Activated CD8-positive, alpha-beta memory T cell treated with anti-CD3 and anti-CD28 coated beads, Interleukin-2, amount 50 U/mL, for 48 hours (primary cell): ENCODE data around the gene LEMD2.

ENCODE experiments used
- DNase-seq: peaks from one replicate; pipeline ENCODE4 v3.0.0-alpha.2; 2020

LEMD2 gene

DNA sequence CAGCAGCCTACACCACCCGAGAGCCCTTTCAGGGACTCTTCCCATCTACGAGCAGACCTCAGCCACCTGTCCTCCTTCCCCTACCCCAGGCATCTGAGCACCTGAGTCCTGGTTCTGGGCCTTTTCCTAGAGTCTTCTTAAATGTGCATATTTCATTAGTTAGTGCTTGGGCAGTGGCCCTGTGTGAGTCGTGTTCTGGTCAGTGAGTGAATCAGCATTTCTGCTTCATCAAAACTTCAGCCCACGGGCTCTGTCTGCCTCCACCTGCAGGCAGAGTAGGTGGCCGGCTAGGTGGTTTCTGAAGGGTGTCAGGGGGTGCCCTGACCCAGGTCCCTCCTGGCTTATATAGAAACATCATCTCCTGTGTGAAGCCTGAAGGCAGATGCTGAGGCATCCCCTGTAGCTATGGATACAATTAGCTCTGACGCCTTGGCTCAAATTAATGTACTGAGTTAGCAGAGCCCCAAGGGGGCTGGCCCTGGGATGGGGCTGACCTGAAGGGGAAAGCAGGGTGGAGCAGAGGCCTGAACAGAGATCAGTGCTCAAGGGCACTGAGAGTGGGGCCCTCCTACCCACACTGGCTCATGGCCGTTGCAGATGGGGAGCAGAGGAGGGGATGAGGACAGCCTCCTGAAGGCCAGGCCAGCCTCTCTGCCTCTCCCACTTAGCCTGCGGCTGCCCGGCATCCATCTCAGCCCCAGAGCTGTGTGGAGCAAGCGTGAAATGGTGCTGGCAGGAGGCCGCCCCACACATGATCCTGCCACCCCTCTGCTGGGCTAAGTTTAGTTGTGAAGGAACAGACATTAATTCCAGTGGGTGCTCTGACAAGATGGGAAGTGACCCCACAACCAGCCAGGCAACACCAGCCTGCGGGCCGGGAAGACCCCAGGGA is 55.9 kb downstream of the LEMD2 start:
- DNase-seq: no peak

DNA sequence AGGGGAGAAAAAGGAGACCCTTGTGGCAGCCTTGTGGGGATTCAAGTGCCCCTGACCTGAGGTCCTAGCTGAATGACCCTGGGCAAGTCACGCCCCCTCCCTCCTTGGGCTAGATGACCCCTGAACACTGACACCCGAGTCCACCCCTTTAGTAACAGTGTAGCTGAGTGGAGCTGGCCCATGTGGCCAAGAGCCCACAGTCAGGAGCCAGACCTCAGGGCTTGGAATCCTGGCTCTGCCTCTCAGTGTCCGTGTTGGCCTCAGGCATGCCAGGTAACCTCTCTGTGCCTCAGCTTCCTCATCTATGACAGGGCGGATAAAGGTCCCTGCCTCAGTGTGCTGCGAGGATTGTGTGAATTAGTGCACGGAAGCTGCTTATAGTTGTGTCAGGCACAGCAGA is 56.5 kb downstream of the LEMD2 start:
- DNase-seq: no peak

DNA sequence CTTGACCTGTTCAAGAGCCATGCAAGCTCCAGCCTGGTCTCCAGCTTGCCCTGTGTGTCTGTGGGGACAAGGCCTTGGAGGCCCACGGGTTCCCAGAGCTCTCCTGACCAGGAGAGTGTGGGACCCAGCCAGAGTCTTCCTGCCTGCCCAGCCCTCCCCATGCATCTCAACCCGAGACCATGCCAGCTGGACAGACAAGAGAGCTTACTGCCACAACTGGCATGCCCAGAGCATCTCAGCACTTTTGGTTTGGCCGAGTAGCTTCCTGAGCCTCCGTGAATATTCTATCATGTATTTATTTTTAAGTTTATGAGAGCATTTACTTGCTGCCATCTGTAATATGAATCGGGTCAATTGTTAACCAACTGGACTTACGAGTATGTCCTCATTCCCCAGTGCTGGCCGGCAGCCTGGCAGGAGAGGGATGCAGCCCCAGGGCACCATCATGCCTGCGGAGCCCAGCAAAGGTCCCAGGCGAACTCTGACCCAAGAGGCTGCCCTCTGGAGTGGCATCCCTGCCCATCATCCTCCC is 57.1 kb downstream of the LEMD2 start:
- DNase-seq: no peak

DNA sequence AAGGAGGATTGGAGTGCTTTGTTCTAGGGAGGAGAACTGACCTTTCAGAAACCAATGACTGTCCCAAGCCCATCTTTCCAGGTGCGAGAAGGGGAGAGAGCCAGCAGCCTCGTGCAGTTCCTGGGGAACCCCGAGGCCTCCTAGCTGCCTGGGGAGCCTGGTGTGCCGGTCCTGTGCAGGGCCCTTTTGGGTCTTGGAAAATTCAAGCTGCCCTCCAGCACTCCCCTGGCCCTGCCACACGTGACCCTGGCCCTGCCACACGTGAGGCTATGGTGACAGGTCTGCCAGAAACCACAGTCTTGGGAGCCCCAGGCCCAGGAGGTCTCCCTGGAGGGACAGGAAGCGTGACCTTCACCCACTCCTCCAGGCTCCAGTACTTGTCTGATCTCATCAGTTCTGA is 57.9 kb downstream of the LEMD2 start:
- DNase-seq: no peak

DNA sequence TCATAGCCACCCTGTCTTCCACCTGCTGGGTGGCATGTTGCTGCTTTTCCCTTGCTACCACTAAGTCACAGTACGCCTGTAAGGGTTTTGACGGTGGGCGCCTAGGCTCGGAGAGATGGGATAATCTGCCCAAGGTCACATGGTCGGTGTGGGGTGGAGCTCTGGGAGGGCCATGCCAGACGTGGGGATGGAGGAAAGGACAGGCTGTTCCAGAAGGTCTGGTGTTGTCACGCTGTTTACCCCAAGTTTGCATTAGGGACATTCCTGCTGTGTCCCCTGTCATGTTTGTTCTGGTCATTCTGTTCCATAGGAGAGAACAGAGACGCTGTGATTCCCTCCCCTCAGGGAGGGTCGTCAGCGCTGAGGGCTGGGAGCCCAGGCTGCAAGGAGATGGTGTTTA is 58.3 kb downstream of the LEMD2 start:
- DNase-seq: no peak

DNA sequence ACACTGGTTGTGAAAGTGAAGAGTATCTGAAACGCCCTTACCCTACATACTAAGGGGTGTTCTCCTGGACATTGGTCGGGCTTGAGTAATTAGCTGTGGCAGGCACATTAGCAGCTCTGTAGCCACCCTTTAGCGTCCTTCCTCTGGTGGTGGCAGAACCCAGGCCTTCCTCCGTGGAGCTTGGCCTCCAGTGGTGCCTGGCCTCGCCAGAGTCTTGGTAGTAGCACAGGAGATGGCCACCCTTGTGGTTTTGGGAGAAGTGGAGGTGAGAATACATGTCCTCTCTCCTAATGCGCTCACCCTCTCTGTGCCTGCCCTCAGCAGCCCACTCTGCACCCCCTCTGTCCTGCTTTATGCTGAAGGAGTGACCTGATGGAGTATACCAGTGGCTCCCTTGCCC is 59.9 kb downstream of the LEMD2 start:
- no peak for DNase-seq

DNA sequence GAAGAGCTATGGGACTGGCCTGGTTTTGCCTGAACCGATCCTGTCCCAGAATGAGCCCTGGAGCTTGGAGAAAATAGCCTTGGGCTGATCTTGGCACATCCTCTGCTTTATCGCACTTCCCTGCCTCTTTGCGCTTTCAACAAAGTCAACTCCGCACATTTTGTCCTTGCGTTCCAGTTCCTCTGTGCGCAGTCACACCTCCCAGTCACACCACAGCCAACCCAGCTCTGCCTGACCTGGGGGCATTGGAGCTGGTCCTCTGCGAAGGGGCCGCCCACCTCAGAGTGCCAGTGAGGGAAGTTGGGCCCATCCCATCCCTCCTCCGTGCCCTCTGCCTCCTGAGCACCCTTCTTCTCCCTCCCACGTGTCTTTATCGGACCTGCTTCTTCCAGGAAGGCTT is 60.5 kb downstream of the LEMD2 start:
- DNase-seq: no peak

DNA sequence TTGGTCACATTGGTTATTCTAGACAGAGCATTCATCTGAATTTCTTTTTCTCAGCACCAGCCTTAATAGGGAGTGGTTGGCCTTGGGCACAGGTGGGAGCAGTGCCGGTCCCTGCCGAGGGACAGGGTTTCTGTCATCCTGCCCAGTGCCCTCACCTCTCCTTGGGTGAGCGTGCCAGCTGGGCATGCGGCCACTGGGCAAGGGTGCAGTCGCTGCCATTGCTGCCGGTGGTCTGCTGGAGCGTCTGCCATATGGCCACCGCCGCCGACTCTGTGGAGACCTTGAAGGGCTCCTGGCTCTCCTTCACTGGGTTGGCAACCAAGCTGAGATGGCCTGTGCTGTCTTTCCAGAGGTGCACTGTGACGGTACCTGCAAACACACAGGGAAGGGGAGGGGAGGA is 61.0 kb downstream of the LEMD2 start:
- no peak for DNase-seq

DNA sequence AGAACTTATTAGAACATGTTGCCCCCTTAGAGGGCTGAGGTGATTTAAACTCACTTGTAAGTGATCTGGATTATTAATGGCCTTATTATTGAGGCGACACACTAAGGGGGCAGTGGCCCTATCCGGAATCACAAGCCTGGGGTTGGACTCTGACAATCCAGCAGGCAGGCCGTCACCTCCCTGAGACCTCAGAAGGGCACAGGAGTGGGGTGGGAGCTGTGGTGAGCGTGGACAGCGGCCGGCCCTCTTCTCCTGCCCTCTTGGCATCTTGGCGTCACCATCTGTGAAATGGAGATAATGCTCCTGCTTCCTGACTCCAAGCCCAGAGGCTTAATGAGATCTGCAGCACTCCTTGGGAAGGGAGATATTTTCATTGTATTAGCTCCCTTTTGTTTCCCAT is 61.8 kb downstream of the LEMD2 start:
- DNase-seq: no peak

DNA sequence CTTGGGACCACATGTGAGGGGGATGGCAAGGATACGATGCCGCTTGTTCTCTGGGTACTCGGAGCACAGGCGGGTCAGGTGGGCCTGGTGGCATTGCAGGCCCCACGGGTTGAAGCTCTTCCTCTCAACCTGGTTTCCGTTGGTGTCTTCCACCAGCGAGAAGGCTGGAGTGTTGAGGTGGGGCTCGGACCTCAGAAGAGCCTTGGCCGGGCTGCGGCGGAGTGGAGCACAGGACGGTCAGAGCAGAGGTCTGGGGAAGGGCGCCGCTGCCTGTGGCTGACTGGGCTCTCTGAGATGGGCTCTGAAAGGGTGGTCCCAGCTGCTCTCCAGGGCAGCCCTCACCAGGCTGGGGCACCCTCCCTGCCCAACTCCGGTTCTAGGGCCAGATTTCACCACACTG is 62.2 kb downstream of the LEMD2 start:
- DNase-seq: no peak

DNA sequence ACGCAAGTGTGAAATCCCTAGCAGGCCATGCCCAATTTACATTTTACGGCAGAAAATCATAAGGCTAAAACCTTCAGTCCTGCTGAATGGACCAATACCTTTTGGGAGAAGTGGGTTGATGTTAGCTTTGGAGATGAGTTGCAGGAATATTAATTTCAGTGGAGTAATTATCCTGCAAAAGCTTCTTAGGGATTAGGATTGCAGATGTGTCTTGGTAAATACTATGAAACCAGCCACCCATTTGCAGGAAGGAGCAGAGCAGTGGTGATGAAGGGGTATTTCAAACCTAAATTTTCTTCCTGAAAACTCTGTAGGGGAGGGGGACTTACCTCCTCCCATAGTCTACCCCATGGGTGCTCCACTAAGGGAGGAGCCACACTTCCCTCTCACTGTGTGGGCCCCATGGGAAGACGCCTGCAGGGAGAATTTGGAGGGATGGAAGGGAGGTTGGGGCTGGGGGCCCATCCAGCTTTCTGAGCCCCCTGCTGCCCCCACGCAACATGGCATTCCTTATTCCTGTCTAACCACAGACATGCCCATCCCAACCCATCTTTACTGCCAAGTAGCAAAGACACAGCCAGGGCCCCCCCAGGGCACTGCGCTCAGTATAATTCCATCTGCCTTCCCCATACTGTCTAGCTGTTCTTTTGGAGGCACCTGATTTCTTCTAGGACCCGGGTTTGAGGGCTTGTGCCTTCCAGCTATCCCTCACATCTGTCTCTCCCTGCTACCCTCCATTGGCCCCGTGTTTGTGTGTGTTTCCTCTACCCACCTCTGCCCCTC is 62.8 kb downstream of the LEMD2 start:
- no peak for DNase-seq

DNA sequence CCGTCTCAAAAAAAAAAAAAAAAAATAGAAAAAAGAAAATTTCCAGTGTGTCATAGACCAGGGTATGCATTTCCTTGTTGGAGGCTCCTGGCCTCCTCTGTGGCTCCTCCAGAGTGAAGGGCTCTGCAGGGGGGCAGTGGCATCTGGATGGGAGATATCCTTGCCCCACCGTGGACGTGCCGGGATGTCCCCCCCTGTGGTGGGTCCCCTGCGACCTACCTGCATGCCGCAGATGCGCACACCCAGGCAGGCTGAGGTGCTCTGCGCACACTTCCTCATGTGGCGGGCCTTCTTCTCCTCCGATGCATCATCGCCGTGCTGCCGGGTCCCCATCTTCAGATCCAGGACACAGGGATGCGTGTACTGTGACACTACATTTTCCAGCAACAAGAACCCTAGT is 63.7 kb downstream of the LEMD2 start:
- no peak for DNase-seq

DNA sequence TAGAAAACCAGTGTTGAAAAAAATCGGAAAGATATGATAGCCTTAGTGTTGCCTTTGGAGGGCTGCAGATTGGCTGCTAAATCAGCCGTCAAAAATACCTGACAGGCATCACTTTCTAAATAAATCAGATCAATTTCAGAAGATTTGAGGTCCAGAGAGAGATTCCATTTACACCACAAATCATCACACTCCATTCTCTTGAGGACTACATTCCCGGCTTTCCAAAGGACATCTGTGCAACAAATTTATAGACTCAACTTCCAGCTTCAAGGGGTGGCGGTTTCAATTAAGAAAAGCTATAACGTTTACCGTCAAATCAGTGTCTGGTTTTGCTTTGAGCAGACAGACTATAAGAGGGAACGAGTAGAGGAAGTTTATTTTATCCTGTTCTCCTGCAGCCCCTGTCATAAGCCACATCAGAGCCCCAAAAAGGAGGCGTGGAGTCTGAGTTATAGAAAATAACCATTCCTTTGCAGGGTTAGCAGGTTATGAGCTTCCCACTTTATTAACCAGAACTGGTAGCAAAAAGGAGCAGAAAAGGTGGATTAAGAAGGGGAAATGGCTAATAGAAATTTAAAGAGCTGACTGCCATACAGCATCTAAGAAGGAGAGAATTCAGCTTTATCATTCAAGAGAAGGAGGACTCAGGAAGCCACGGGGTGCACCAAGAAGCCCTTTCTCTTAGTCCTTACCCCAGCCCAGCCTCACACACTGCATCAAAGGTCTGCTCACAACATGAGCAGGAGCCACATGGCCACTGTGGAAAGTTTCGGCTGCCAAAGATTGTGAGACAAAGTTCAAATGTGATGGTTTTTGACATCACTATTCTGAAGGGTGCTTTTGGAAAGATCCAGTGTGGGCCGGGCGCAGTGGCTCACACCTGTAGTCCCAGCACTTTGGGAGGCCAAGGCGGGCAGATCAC is 64.6 kb downstream of the LEMD2 start:
- no peak for DNase-seq

DNA sequence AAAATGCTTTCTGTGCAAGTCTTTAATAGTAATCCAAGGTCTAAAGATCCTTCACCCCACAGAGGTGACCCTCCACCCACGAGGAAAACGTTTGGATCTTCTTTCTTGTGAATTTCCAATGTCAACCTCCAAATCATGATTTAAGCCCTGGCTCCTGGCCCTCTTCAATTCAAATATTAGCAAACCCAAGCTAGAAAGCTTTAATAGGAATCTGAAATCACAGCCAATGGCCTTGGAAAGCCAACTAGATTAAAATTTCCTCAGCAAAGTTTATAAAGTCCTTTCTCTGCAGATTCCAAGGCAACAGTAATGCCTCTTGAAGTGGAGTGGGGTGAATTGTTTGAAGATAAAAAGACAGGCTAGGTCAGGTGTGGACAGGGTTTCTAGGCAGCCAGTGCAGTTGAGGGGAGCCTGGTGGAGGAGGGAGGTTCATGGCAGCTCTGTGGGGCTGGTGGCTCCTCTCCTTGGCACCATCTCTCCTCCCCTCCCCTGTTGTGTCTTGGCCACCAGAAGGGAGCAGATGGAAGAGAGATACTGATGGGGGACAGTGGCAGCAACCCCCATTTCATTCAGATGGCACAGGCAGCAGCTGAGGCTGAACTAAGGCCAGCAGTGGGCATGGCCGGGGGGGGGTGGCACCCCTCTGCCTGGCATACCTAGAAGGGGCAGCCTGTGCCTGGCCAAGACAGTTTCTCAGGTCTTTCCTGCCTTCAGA is 65.4 kb downstream of the LEMD2 start:
- no peak for DNase-seq

DNA sequence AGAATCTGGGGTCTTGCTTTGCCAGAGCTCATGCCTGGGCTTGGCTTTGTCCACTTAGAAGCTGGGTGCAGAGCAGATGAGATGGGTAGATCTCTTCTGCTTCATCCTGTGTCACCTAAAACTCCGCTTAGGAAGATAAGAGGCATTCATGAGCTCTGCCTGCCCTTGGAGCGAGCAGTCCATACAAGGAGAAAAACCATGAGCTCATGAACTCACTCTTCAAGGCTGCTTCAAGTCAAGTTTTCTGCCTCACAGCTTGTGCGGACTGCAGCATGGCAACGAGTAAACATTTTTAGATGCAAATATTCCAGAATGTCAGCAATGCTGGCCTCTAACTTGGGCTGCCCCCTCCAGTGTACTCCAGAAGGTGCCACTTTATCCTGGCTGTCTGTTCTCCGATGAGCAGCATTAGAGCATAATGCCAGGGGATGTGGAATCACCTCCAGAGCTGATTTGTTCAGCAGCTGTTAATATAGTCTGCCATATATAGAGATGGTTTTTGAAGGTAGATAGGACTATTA is 66.8 kb downstream of the LEMD2 start:
- no peak for DNase-seq

DNA sequence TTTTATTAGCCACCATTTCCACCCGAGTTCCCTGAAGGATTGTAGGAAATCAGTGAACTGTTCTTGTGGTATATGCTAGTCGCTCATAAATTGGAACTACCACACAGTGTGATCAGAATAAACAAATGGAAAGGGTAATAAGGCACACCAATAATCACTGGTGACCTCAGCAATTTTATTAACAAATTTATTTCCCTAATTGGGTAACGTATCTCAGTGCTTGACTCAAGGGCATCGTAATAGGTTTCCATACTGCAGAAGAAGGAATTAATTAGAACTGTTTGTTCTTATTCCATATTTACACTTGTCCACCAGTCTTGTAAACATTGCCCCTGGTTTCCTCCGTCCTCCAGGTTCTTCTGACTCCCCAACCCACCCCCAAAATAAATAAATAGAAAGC is 67.4 kb downstream of the LEMD2 start:
- no peak for DNase-seq
